GM18508 (cell line): ENCODE data around the gene CHRNA5.

Experiments used
- ATAC-seq: cut with Tn5 transposase; IDR thresholded peaks from one replicate; pipeline ENCODE4 v1.9.1; 2021; ENCODE audit warnings: moderate number of reproducible peaks; ENCODE audit not compliant: insufficient read depth, unreplicated experiment

CHRNA5 gene

DNA sequence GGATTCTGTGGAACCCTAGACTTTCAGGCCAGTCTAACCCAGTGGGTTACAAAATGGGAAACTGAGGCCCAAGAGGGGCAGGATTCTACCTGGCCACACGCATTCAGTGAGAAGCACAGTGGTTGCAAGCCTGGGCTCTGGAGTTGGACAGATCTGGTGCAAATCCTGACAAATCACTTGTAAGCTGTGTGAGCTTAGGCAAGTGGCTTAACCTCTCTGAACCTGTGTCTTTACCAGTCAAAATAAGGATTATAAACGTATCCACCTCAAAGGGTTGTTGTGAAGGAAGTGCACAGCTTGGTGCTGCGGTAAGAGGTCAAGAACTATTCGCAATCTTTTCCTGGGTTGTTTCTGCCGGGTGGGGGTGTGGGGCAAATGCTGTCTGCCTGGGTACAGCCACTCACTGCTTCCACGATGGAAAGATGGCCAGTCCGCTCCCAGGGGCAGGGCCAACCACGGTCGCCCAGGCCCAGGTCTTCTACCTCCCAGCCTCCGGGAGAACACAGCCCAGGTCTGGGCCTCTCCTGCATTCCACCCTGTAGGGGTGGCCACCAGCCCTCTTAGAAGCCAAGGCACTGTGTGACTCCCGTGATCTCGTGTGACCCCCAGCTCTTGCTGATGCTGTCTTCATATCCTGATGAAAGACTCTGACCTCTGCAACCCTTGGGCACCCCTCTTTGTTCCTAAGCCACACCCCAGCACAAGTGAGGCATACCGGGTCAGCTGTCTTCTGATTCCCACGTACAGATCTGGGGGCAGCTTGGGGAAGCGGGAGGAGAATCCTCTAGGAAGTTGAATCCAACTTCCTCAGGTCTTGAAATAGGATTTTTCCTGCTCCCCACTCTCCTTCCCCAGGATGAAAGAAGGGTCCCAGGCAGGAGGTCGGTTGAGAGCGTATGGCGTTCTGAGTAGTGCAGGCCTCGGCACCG lies 54.0 kb downstream of the CHRNA5 start:
- ATAC-seq: no peak

GRCh38 chr15:78620021-78620526 lies 54.8 kb downstream of the CHRNA5 start:
- ATAC-seq: no peak

GRCh38 chr15:78620527-78621421 lies 55.5 kb downstream of the CHRNA5 start, which contains the start of gene CHRNA3:
Gene CHRNA3, minus strand, starts transcription at chr15:78620996. Its CDS starts 202 bp downstream, at chr15:78620794.
- ATAC-seq: no peak

DNA sequence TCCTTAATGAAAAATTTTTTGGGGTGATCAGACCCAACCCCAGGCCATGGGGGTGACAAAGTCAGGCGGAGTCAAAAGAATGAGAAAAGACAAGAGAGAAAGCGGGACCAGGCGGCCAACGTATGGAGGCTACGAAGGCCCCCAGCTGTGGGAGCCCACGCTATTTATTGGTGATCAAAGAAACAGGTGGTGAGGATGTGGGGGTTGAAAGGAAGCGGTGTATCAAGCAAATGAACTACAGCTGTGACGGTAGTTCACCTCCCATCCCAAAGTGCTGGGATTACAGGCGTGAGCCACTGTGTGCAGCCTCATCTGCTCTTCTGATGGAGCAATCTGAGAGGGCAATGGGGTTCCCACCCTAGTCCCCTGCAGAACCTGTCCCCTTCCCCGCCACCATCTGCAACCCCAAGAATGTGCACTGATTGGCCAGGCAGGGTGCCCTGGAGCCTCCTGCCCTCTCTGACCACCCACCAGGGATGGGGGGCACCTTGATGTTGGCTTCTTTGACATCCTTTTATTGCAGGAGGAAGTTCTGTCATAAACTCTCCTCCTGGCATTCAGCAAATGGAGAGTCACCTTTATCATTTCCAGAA lies 56.6 kb downstream of the CHRNA5 start:
- ATAC-seq: no peak

GRCh38 chr15:78623786-78624497 lies 58.6 kb downstream of the CHRNA5 start:
- ATAC-seq: no peak

- ATAC-seq: no peak
These were observed 59.6 kb downstream of the CHRNA5 start for GRCh38 chr15:78624651-78625590.

GRCh38 chr15:78625606-78626280 lies 60.4 kb downstream of the CHRNA5 start:
- ATAC-seq: no peak

DNA sequence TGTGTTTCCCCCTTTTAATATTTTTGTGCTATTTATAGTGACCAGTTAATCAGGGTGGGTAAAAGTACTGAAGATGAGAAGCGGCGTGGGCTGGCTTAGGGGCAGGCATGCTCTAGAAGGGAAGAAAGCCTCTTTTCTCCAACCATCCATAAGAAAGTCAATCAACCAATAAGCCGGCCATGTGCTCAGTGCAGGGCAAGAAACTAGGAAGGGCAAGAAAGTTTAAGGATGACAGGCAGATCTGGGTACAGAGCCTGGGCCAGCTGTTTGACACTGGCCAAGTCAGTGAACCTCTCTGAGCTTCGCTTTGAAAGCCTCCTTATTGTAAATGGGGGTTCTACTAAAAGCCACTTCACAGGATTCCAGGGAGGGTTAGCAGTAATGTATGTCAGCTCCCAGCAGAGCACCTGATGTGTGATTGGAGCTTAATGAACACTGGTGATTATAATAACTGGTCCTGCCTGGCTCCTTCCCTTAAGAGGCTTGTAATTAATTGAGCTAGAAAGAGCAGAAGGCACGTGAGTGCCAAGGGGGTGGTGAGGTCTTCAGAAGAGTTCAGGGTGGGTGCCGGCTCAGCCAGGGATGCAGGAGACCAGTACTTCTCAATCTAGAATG lies 61.2 kb downstream of the CHRNA5 start:
- ATAC-seq: no peak

DNA sequence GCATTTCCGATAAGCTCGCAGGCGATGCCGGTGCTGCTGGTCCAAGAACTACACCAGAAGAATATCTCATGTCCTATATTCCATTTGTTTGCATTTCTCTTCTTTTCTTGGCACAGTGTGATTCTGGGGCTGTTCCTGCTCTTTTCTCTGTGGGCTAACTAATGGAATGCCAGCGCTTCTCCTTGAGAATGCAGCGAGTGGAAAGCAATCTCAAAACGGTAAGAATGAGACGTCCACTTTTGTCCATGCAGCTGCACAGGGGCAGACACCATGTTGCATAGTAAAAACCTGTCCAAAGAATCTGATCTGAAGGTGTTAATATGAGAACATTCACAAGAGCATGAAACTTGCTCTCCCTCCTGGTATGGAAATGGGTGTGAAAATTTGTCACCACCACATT lies 62.0 kb downstream of the CHRNA5 start:
- ATAC-seq: no peak

- no peak for ATAC-seq
These were observed 62.9 kb downstream of the CHRNA5 start for GRCh38 chr15:78628227-78628626.

DNA sequence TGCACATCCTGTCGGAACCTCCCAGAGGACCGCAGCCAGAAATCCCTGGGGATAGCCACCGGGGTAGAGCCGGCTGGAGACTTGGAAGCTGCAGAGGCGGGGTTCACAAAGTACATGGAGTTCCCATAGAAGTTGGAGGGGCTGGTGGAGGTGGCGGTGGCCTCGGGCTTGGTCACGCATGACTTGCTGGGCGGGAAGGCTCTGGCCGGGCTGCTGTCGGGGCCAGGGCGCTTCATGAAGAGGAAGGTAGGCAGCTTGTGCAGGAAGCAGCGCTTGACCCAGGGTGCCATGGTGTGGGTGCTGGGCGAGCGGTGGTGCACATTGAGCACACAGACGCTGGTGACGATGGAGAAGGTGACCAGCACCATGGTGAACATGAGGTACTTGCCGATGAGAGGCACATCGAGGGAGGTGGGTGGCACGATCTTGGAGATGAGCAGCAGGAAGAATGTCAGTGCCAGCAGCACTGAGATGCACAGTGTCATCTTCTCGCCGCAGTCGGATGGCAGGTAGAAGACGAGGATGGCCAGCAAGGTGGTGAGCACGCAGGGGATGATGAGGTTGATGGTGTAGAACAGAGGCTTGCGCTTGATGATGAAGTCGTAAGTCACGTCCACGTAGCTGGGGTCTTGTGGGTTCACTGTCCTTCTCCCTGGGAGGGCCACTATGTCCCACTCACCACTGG lies 63.9 kb downstream of the CHRNA5 start:
- no peak for ATAC-seq

- no peak for ATAC-seq
These were observed 64.4 kb downstream of the CHRNA5 start for GRCh38 chr15:78629716-78630065.

GRCh38 chr15:78630886-78631633 lies 65.7 kb downstream of the CHRNA5 start:
- no peak for ATAC-seq

DNA sequence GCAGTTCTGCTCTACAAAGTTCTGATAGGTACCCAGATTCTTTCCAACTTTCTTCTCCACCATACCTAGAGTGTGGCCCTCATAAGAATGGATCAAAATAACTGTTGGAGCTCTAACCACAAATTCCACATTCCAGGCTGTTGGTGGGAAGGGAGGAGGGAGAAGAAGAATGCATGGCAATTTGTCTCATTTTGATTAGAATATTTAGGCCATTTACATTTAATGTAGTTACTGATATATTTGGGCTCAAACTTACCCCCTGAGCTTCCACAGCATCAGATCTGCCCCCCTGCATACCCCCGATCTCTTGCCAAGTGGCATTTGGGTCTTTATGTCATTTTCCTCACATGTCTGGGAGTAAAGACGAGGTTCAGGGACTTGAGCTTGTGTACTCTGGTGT lies 68.0 kb downstream of the CHRNA5 start:
- no peak for ATAC-seq

DNA sequence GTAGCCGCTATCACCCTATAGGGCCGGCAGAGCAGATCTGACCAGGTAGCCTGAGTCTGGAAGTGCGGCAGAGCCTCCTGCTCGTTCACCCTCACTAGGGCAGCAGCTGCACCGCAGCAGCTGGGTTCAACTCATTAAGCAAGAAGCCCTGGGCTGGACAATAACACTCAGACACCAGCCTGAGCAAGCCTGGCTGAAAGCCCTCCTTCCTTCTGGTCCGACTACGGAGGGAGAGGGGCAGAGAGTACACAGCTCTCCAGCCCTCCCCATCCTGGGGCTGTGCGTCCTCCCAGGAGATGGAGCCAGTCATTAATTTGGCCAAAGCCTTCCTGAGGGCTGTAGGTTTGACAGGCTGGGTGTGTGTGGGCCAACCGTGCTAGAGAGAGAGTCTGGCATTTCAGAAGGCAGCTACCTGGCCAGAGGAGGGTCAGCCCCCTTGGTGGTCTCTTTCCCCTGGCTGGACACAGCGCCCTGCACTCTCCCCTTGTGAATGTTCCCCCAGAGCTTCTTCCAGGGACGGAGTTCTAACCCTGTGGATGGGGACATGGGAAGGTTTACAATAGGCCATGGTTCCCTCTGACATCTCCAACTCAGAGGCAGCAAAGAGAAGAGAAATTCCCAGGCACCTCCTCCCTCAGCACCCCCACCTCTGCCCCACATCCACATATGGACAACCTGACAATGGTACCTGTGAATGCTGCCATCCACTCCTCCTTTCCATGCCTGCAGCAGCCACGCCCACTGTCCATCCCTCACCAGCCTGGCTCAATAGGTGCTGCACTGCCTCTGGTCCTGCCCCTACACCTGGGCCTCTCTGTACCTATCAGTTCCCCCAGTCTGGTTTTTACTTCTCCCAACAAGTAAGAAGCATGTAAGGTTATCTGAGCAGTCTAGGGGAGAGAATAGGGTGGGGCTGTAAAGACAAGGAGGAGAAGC lies 69.2 kb downstream of the CHRNA5 start:
- no peak for ATAC-seq

GRCh38 chr15:78635346-78635745 lies 70.0 kb downstream of the CHRNA5 start:
- no peak for ATAC-seq
